MCF 10A (cell line): Measurements from ENCODE around the gene PLEK. TPM values are rescaled to one million over a fixed set of nuclear protein-coding genes. Genes with fewer than 3 reads are reported as not detected.

Experiments
- BruUV-seq: library from RNA; stranded (reverse); fragments of 400-500 nt; replicated peaks from 2 replicates; lab custom pipeline; 2021; lab: Mats Ljungman, UMichigan
- CTCF ChIA-PET: fragments of 300-600 bp; sonication (Branson Sonifier 250); formaldehyde crosslinking; extraction: SDS; loops from one replicate; lab custom pipeline; 2021; ENCODE audit warnings: antibody characterized with exemption, inconsistent platforms; lab: Yijun Ruan, JAX
- POLR2A ChIA-PET: fragments of 300-600, 350-650 bp; sonication (Branson Sonifier 250); formaldehyde crosslinking; extraction: SDS; loops from one replicate; lab custom pipeline; 2020; ENCODE audit warnings: antibody characterized with exemption, inconsistent platforms; lab: Yijun Ruan, JAX
- DNase-seq: peaks from one replicate; pipeline ENCODE4 v3.0.0-alpha.2; 2018; ENCODE audit not compliant: unreplicated experiment
- H3K27ac Mint-ChIP-seq: one replicate; pipeline ENCODE4 v1.8.0; 2022; ENCODE audit warnings: mild to moderate bottlenecking, low read depth, mixed read lengths; ENCODE audit not compliant: unreplicated experiment
- H3K27me3 Mint-ChIP-seq: one replicate; pipeline ENCODE4 v1.8.0; 2022; ENCODE audit warnings: mixed read lengths; ENCODE audit not compliant: insufficient read depth, unreplicated experiment
- H3K36me3 Mint-ChIP-seq: one replicate; pipeline ENCODE4 v1.8.0; 2022; ENCODE audit warnings: mild to moderate bottlenecking, moderate library complexity, mixed read lengths; ENCODE audit not compliant: insufficient read depth, unreplicated experiment
- H3K4me1 Mint-ChIP-seq: one replicate; pipeline ENCODE4 v1.8.0; 2022; ENCODE audit warnings: mixed read lengths; ENCODE audit not compliant: insufficient read depth, unreplicated experiment
- H3K4me3 Mint-ChIP-seq: one replicate; pipeline ENCODE4 v1.8.0; 2022; ENCODE audit warnings: mild to moderate bottlenecking, moderate library complexity, mixed read lengths; ENCODE audit not compliant: unreplicated experiment
- H3K9me3 Mint-ChIP-seq: one replicate; pipeline ENCODE4 v1.8.0; 2022; ENCODE audit warnings: mixed read lengths; ENCODE audit not compliant: unreplicated experiment
- CTCF ChIP-seq: fragments of 200-600 bp; IDR thresholded peaks from one replicate; pipeline ENCODE4 v1.8.0; 2022; ENCODE audit warnings: antibody characterized with exemption, mild to moderate bottlenecking; ENCODE audit not compliant: unreplicated experiment
- intact Hi-C: fragments of 100-400 bp; cut with micrococcal nuclease; formaldehyde crosslinking; loops from 2 replicates; pipeline ENCODE4 v1.14.1; 2022
- total RNA-seq: library from RNA; stranded (reverse); gene quantifications from 2 replicates; pipeline ENCODE4 v1.2.3, GENCODE V29; 2022

The PLEK gene
- total RNA-seq, 1 experiment from 2014 or later = not detected

- H3K4me3 Mint-ChIP-seq = no peak overlapping the region
- H3K36me3 Mint-ChIP-seq = no peaks in the 10 kb centered on the region
- BruUV-seq = no TSS peak
- H3K4me1 Mint-ChIP-seq = no peaks in the 10 kb centered on the region
- no peak for TF ChIP-seq CTCF
- POLR2A ChIA-PET = interaction anchor here (0.6 kb wide), 1 partner anchor 1313 kb away, joined by 3 read pairs; no protein-coding TSS in a partner anchor
- H3K27me3 Mint-ChIP-seq = no peaks in the 10 kb centered on the region
- H3K9me3 Mint-ChIP-seq = no peaks in the 10 kb centered on the region
- CTCF ChIA-PET = interaction anchor here (1.3 kb wide), 1 partner anchor 21 kb away, joined by 4 read pairs; no protein-coding TSS in a partner anchor
- no peak for DNase-seq
- intact Hi-C loops = no loop called here
- no peak overlapping the region for H3K27ac Mint-ChIP-seq
These were observed 55.3 kb downstream of the PLEK start for GRCh38 chr2:68420254-68420910.

- H3K4me3 Mint-ChIP-seq = no peak overlapping the region
- no peak for DNase-seq
- H3K27me3 Mint-ChIP-seq = no peaks in the 10 kb centered on the region
- BruUV-seq = no TSS peak
- POLR2A ChIA-PET = interaction anchor here (0.6 kb wide), 1 partner anchor 132 kb away, joined by 4 read pairs; no protein-coding TSS in a partner anchor
- H3K4me1 Mint-ChIP-seq = no peaks in the 10 kb centered on the region
- no peaks in the 10 kb centered on the region for H3K9me3 Mint-ChIP-seq
- H3K27ac Mint-ChIP-seq = no peak overlapping the region
- intact Hi-C loops = no loop called here
- CTCF ChIA-PET = interaction anchor here (0.5 to 0.8 kb wide), 2 partner anchors 13 to 1950 kb away, joined by 3 to 5 read pairs; no protein-coding TSS in a partner anchor
- no peaks in the 10 kb centered on the region for H3K36me3 Mint-ChIP-seq
- no peak for TF ChIP-seq CTCF
These were observed 59.0 kb downstream of the PLEK start for GRCh38 chr2:68423966-68424650.

GRCh38 chr2:68425503-68425902, 60.4 kb downstream of the PLEK start:
- TF ChIP-seq CTCF = no peak

GRCh38 chr2:68426446-68426845, 61.4 kb downstream of the PLEK start:
- ChIA-PET POLR2A (interaction anchor here (0.5 to 1.5 kb wide), 7 partner anchors 9 to 319 kb away, joined by 3 to 6 read pairs (median 3); no protein-coding TSS in a partner anchor), CTCF (interaction anchor here (2.4 kb wide), 1 partner anchor 14 kb away, joined by 11 read pairs; no protein-coding TSS in a partner anchor)
- no peak for DNase-seq
- TF ChIP-seq CTCF = no peak
- Mint-ChIP-seq H3K4me1 (no peaks in the 10 kb centered on the region), H3K27ac (no peak overlapping the region), H3K9me3 (no peaks in the 10 kb centered on the region), H3K27me3 (no peaks in the 10 kb centered on the region), H3K36me3 (no peaks in the 10 kb centered on the region), H3K4me3 (no peak overlapping the region)
- BruUV-seq = no TSS peak
- intact Hi-C loops = no loop called here

More at GRCh38 chr2:68425503-68425902, 60.4 kb downstream of the PLEK start:
- Mint-ChIP-seq H3K4me3 (no peak overlapping the region), H3K9me3 (no peaks in the 10 kb centered on the region), H3K27ac (no peak overlapping the region), H3K27me3 (no peaks in the 10 kb centered on the region), H3K4me1 (no peaks in the 10 kb centered on the region), H3K36me3 (no peaks in the 10 kb centered on the region)
- ChIA-PET CTCF (interaction anchor here (2.4 kb wide), 1 partner anchor 15 kb away, joined by 11 read pairs; no protein-coding TSS in a partner anchor), POLR2A (no interaction called here)
- intact Hi-C loops = no loop called here
- BruUV-seq = no TSS peak
- no peak for DNase-seq
